ENCODE results near the gene SEMA4D.

SEMA4D gene

GRCh38 chr9:89364666-89365531 is 133.0 kb downstream of the SEMA4D start:
- DNase-seq: no peak

GRCh38 chr9:89363921-89364665 is 133.8 kb downstream of the SEMA4D start:
- no peak for DNase-seq

GRCh38 chr9:89363311-89363670 is 134.6 kb downstream of the SEMA4D start:
- DNase-seq: no peak

GRCh38 chr9:89362647-89363310 is 135.1 kb downstream of the SEMA4D start:
- no peak for DNase-seq

DNA sequence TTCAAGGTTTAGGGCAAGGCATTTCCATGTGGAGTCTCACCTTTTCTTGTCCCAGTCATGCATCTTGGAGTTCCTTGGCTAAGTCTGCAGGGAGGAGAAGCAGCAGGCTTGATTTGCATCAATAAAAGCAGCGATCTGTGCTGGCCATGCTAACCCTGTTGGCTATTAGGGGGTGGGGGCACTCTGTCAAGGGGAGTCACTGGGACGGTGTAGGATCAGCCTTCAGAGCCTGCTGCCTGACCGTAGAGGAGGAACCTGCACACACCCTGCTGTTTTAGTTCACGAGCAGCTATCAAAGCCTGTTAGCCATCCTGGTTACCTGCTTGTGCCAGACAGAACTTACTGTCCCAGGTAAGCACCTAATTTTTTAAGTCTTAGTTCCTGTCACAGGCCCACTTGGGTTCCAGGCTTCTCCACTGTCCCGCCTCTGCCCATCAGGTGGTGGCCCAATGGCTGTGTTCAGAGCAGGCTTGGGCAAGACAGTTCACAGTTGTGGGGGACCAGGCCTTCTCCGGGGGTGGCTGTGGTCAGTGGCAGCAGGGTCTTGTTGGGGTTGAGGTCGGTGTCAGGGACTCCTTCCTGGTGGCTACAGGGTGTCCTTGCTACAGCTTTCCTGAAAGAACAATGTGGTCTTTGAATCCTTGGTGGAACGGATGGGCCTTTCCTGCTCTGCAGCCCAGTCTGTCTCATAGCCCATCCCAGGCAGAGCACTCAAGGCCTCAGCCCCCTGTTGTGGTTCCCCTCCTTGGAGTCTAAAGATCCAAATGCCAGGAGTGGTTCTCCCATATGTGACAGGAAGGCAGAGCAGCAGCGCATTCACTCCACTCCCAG is 135.9 kb downstream of the SEMA4D start:
- DNase-seq: no peak

- no peak for DNase-seq
Observed at GRCh38 chr9:89361031-89361430, 136.9 kb downstream of the SEMA4D start.

- DNase-seq: no peak
Observed at GRCh38 chr9:89360465-89360864, 137.4 kb downstream of the SEMA4D start.

DNA sequence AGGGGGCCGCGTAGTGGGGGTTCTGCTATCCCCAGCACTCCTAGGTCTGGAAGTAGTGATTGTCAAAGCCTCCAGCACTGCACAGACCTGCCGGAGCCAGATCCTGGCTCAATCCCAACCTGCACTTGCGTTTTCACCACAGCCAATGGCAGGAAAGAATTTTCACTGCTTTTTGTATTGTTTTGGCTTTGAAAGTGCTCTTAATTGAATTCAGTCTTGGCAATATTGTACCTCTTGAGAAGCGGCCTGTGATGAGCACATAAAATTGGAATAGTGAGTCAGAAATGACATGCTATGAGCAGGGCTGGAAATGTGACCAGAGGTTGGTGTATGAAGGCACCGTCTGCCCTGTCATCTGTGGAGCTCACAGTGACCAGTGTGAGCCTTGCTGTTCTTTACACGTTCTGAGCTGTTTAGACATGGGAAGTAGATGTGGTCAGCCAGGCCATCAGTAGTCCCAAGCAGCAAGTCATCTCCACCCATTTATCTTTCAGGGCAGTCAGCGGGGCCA is 138.1 kb downstream of the SEMA4D start:
- DNase-seq: no peak

GRCh38 chr9:89358985-89359384 is 138.9 kb downstream of the SEMA4D start:
- DNase-seq: no peak

DNA sequence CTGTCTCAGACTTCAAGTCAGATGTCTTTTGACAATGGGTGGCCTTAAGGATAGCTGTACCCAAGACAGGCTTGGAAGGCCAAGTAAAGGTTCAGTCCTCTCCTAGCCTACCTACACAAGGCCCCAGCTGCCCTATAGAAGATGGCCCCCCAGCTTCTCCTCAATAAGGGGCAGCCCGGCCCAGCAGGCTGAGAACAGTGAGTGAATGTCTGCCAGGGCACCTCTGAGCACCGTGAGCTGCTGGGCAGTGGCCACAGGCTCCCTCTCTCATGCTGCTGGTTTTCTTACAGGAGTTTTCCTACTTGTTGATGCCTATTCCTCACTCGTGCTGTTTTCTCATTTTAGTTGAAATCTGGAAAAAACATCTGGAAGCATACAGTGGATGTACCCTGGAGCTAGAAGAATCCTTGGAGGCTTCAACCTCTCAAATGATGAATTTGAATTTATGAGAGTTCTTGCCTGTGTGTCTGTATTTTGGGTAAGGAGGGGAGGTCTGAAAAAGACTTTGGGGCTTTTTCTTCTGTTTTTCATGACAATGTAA is 139.5 kb downstream of the SEMA4D start:
- DNase-seq: no peak

DNA sequence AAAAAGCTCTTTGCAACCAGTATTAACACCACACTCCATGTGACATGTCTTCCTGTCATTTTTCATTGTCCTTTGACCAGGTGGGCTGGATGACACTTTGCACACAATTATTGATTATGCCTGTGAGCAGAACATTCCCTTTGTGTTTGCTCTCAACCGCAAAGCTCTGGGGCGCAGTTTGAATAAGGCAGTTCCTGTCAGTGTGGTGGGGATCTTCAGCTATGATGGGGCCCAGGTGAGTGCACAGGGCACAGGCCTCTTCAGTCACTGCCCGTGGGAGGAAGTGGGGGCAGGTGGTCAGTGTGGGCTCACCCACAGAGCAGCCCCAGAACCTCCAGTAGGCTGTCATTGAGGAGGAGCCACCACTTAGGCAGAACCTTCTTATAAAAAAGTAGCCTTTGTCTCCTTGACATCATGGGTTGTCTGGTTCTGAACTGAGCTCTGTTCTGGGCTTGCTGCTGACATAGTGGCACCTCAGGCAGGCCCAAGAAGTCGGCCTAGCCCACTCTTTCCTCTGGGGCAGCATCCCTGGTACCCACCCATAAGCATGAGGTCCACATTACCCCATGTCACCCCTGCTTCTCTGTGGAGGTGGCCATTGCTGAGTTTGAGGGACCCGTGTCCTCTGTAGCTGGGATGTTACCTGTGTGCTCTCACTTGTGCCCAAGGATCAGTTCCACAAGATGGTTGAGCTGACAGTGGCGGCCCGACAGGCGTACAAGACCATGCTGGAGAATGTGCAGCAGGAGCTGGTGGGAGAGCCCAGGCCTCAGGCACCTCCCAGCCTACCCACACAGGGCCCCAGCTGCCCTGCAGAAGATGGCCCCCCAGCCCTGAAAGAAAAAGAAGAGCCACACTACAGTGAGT is 140.3 kb downstream of the SEMA4D start:
- no peak for DNase-seq

DNA sequence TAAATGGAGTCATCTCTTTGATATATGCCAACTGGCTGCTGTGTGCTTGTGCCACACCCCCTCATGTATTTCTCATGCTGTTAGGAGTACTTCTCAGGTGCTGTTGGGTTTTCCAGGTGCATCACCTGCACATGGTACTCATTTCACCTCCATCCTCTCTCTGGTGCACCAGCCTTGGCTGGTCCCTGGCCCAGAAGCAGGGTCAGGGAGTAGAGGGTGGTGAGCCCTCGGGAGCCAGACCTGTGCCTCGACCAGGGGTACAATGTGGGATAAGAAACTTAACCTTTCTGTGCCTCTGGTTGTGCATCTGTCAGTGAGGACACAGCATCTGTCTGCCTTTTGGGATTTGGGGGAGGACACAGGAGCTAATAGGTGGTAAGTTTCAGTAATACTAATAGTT is 141.1 kb downstream of the SEMA4D start:
- no peak for DNase-seq

GRCh38 chr9:89354471-89354870 is 143.4 kb downstream of the SEMA4D start:
- DNase-seq: no peak

DNA sequence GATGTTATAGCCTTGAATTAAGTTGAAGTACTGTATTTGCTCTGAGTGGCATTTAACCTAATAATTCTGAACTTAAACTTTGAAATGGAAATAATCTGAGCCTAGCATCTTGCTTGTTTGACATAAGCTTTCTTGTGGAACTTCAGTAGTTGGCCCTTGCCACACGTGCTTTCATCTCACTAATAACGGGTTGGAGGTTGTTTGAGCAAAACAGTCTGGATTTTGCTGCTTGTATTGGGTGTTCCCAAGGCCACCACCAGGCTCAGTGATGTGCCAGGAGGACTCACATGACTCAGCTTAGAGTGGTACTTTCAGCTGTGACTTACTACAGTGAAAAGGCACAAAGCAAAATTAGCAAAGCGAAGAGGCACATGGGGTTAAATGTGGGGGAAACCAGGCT is 143.9 kb downstream of the SEMA4D start:
- DNase-seq: no peak

DNA sequence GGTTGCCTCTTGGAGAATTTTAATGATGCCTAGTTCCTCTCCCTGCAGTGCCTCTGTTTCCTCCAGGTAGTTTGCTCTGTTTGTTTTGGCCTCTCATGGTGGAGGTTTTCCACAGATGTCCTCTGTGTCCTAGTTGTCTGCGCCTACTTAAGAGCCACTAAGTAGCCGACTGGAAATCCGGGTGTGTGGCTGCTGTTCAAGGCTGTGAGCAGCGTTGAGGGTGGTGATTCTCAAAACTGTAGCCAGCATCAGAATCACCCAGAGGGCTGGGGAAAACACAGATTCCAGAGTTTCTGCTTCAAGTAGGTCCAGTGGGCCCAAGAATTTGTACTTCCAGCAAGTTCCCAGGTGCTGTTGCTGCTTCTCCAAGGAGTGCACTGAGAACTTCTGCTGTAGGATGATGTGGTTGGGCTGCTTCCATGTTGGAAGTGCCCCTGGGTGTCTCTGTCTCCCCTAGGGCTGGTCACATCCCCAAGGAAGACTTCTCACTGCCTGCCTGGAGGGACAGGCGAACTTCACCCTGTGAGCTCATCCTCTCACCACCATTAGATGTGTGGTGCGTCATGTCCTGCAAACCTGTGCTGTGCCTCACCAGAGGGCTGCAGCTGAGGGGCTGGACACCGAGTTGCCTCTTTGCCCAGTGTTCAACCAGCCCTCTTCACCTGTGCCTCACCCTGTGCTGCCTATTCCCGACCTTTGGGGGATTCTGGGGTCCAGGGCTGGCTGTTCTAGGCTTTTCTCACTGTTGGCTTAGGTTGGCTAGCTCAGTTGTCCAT is 144.9 kb downstream of the SEMA4D start:
- DNase-seq: no peak

- no peak for DNase-seq
Observed at GRCh38 chr9:89352451-89352850, 145.5 kb downstream of the SEMA4D start.

DNA sequence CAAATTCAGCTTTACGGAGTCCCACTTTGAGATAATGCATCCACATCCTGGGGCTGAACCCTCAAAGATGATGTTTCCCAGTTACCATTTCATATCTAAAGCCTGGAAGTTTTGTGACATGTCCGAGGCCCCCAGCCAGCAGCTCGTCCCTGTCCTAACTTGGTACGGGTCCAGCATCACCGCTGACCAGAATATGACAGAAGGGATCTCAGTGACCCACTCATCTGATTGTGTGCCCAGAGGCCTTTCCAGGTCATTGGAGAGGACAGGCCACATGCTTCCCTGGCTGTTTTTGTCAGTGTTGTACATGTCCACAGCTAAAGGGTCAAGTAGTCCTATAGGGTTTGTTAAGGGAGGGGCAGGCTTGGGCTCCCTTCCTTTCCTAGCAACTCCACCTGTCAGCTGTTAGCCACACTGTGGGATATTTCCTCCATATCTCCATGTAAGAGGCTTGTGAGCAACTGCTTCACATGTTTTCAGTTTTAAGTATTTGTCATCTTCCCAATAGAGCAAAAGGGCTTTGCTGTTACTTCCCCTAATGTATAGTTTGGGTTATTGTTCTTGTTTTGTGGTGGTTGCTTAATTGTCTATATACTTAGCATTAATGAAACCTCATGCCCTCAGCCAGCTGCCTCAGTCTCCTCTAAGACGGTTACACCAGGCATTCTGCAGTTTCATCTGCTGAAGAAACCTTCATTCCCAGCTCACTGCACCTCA is 146.2 kb downstream of the SEMA4D start:
- DNase-seq: no peak

GRCh38 chr9:89350988-89351557 is 146.8 kb downstream of the SEMA4D start:
- no peak for DNase-seq

DNA sequence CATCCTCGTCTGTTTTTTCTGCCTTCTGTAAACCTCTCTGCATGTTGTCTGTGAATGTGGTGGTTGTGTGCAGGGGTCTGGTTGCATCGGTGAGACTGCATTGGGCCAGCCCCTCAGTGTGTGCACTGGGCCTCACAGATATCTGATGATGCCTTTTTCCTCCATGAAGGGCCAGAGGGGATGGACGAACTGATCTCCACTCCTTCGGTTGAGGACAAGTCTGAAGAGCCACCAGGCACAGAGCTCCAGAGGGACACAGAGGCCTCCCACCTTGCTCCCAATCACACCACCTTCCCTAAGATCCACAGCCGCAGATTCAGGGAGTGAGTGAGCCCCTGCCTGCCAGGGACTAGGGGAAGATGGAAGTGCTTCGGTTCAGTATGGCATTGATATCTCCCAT is 148.3 kb downstream of the SEMA4D start:
- no peak for DNase-seq

Measured in activated gamma-delta T cell (primary cell).